Measurements from ENCODE around the gene FASN.
"Not testable (repeated sequence)": the region's sequence is repeated elsewhere in the genome, so short reads cannot be mapped to it uniquely, and the experiment has no call there.

- not testable (repeated sequence) for TF ChIP-seq CTCF (IDR thresholded peaks at IDR 0.05; ENCODE audit: low read depth, low read length); EZH2phosphoT487 (IDR thresholded peaks at IDR 0.05; ENCODE audit: low read depth)
Measured at GRCh38 chr17:82139961-82140360, 41.9 kb upstream of the FASN start.
